GM06990 (cell line): ENCODE results near the gene KIAA1217.

Experiments used
- DNase-seq: peaks from one replicate; pipeline ENCODE4 v3.0.0-alpha.2; 2011; ENCODE audit not compliant: insufficient read length; ENCODE audit errors: extremely low read depth
- H3K27me3 ChIP-seq: replicated peaks from 2 replicates; pipeline ENCODE4 v1.6.0; 2011; ENCODE audit warnings: low read length; ENCODE audit not compliant: control insufficient read depth, insufficient read depth
- H3K36me3 ChIP-seq: 2 replicates; pipeline ENCODE4 v1.5.1; 2011; ENCODE audit warnings: low read length; ENCODE audit not compliant: control insufficient read depth, insufficient read depth
- H3K4me3 ChIP-seq: replicated peaks from 2 replicates; pipeline ENCODE4 v1.5.1; 2011; ENCODE audit warnings: low read depth, mild to moderate bottlenecking, control low read depth, low read length
- CTCF ChIP-seq: IDR thresholded peaks from 2 replicates; pipeline ENCODE4 v1.5.1; 2011; ENCODE audit warnings: low read length, control low read depth, mild to moderate bottlenecking, inconsistent platforms; ENCODE audit not compliant: insufficient read depth, poor library complexity, severe bottlenecking

The KIAA1217 gene

DNA sequence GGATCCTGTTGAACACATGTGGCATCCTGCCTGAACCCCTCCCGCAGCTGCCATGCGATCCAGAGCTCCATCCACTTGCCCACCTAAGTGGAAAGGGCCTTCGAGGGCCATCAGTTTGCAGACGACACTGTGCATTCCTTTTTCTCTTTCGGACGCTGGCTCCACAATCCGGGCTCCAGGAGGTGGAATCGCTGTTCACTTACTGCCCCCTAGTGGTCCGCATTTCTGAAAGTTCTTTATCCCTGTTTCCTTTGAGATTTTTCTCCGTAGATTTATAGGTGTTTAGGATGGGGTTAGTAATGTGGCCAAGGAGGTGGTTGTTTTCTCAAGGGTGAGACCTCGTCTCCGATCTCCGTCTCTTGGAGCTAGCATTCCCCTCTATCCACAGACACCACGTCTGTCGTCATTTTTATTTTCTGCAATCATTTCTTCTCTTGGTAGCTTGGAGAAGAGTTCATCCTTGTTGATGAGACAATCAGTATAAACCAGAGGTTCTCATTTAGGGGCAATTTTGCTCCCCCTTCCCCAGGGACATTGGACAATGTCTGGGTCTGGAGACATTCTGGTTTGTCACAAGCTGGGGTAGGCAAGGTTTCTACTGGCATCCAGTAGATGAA is 310.2 kb downstream of the KIAA1217 start:
- Histone ChIP-seq H3K4me3 (no peak overlapping the region), H3K36me3 (no peaks in the 10 kb centered on the region), H3K27me3 (no peaks in the 10 kb centered on the region)
- no peak for DNase-seq
- TF ChIP-seq CTCF, result peak; percentile 75

GRCh38 chr10:24519950-24520349 is 311.0 kb downstream of the KIAA1217 start:
- Histone ChIP-seq H3K27me3 (no peaks in the 10 kb centered on the region), H3K36me3 (no peaks in the 10 kb centered on the region), H3K4me3 (no peak overlapping the region)
- no peak for TF ChIP-seq CTCF
- DNase-seq, result no peak

DNA sequence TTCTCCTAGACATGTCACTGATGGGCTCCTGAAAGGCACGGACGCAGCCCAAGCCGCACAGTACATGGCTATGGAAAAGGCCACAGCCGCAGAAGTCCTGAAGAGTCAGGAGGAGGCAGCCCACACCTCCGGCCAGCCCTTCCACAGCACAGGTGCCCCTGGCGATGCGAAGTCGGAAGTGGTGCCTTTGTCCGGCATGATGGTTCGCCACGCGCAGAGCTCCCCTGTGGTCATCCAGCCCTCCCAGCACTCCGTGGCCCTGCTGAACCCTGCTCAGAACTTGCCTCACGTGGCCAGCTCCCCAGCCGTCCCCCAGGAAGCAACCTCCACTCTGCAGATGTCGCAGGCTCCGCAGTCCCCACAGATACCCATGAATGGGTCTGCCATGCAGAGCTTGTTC is 315.4 kb downstream of the KIAA1217 start:
- H3K4me3 ChIP-seq, result no peak overlapping the region

DNA sequence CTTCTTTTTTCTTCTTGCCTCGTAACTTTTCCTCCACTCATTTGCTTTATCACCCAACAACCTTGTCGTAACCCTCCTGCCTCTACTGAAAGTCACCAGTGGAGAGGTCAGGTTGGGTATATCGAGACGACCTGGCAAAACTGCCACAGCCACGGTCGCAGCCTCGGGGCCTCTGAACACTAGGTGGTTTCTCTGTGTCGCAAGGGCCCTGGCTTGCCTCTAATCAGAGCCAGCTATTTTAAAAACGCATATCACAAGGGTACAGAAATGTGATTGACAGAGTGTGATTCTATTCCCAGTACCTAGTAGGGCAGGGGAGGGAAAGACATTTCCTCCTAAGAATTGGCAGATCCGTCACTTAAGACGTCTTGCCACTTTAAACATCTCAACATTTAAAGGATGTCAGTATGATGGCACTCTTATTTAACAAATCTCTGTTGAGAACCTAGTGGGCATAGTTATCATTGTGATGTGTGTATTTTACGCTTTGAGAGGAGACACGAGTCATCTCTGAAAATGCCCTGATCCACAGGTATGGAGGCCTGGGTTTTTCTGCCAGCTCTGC is 317.2 kb downstream of the KIAA1217 start:
- H3K27me3 ChIP-seq, result no peaks in the 10 kb centered on the region
- no peak for TF ChIP-seq CTCF
- DNase-seq, result no peak
- H3K4me3 ChIP-seq, result no peak overlapping the region
- H3K36me3 ChIP-seq, result no peaks in the 10 kb centered on the region

More for the DNA sequence above, 315.4 kb downstream of the KIAA1217 start:
- H3K36me3 ChIP-seq, result no peaks in the 10 kb centered on the region
- H3K27me3 ChIP-seq, result no peaks in the 10 kb centered on the region
- TF ChIP-seq CTCF, result no peak
- DNase-seq, result no peak

DNA sequence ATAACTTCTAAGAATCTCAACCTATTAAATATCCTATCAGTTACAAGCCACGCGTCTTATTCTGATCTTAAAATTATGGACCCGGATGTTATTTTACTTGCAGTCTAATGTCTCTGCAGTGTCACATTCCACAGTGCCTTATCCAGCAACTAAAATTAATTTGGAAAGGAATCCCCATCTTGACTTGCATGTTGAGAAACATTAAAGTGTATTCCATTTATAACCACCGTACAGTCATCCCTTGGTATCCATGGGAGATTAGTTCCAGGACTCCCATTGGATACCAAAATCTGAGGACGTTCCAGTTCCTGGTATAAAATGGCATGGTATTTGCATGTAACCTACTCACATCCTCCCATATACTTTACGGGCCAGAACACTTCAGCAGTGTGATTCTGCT is 320.0 kb downstream of the KIAA1217 start:
- Histone ChIP-seq H3K36me3 (no peaks in the 10 kb centered on the region; the same call in none of the 2 replicates), H3K27me3 (no peaks in the 10 kb centered on the region), H3K4me3 (no peak overlapping the region)
- no peak for TF ChIP-seq CTCF
- DNase-seq, result no peak
